HFFc6 (cell line): Measurements from ENCODE around the gene KLC4. TPM values are rescaled to one million over a fixed set of nuclear protein-coding genes. Genes with fewer than 3 reads are reported as not detected.

Source experiments
- DNase-seq: peaks from one replicate; pipeline ENCODE4 v3.0.0-alpha.2; 2018
- H3K27ac Mint-ChIP-seq: 2 replicates; pipeline ENCODE4 v1.8.0; 2020; ENCODE audit warnings: mild to moderate bottlenecking, mixed read lengths
- H3K27me3 Mint-ChIP-seq: 2 replicates; pipeline ENCODE4 v1.8.0; 2021; ENCODE audit warnings: mild to moderate bottlenecking, moderate library complexity, mixed read lengths; ENCODE audit not compliant: insufficient read depth
- H3K36me3 Mint-ChIP-seq: 2 replicates; pipeline ENCODE4 v1.8.0; 2021; ENCODE audit warnings: low read depth, mixed read lengths
- H3K4me1 Mint-ChIP-seq: 2 replicates; pipeline ENCODE4 v1.8.0; 2020; ENCODE audit warnings: low read depth, mixed read lengths
- H3K4me3 Mint-ChIP-seq: 2 replicates; pipeline ENCODE4 v1.8.0; 2020; ENCODE audit warnings: mild to moderate bottlenecking, moderate library complexity, mixed read lengths
- H3K9me3 Mint-ChIP-seq: 2 replicates; pipeline ENCODE4 v1.8.0; 2020; ENCODE audit warnings: mild to moderate bottlenecking, mixed read lengths
- total RNA-seq, 6 experiments: library from RNA; stranded (reverse); fragmentation: NEBNext Ultra II Directional; extraction: Animal tissue kit (Norgen Biotek cat#: 25700); gene quantifications; 2 replicates in 1 of 6; 3 replicates in 5 of 6; pipeline ENCODE4 v1.2.3, GENCODE V29; 2021
- TF ChIP-seq, protein P1 (sequence below): fragments of 200-600 bp; sonication (generic); IDR thresholded peaks from 2 replicates; pipeline ENCODE4 v1.5.0; 2021; ENCODE audit warnings: antibody characterized with exemption, mild to moderate bottlenecking

The KLC4 gene
- total RNA-seq, 6 experiments from 2014 or later = 10.7 to 12.6 (median 11.8) TPM

GRCh38 chr6:43093436-43094289 is 34.2 kb downstream of the KLC4 start:
- peak overlapping the region; percentile 80 for H3K4me3 Mint-ChIP-seq
- H3K4me1 Mint-ChIP-seq = peaks cover 87% of the 10 kb centered on the region
- peak overlapping the region; percentile 94 for H3K27ac Mint-ChIP-seq
- peak; percentile 90 for DNase-seq
- TF ChIP-seq, protein P1, sequence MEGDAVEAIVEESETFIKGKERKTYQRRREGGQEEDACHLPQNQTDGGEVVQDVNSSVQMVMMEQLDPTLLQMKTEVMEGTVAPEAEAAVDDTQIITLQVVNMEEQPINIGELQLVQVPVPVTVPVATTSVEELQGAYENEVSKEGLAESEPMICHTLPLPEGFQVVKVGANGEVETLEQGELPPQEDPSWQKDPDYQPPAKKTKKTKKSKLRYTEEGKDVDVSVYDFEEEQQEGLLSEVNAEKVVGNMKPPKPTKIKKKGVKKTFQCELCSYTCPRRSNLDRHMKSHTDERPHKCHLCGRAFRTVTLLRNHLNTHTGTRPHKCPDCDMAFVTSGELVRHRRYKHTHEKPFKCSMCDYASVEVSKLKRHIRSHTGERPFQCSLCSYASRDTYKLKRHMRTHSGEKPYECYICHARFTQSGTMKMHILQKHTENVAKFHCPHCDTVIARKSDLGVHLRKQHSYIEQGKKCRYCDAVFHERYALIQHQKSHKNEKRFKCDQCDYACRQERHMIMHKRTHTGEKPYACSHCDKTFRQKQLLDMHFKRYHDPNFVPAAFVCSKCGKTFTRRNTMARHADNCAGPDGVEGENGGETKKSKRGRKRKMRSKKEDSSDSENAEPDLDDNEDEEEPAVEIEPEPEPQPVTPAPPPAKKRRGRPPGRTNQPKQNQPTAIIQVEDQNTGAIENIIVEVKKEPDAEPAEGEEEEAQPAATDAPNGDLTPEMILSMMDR = no peak
- H3K27me3 Mint-ChIP-seq = no peaks in the 10 kb centered on the region; the same call in 1 of the 2 replicates
- H3K36me3 Mint-ChIP-seq = peaks cover 5% of the 10 kb centered on the region
- H3K9me3 Mint-ChIP-seq = no peaks in the 10 kb centered on the region

DNA sequence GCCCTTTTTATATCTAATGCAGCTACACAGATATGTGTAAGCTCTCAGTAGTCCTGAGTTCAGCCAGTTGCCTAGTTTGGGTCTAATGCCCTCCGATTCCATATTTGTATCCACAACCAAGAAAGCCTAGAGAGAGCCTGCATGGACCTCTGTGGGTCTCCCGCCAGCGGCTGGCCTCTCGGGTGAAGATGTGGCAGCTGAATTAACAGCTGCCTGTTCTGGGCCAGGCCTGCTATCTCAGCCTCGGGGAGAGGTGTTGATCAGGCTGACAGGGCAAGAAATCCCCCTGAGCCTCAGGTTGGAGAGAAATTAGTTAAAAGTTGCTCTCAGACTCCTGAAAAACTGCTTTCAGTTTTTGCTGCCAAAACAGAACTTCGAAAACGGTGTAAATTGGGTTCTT is 36.5 kb downstream of the KLC4 start:
- Mint-ChIP-seq H3K9me3 (no peaks in the 10 kb centered on the region), H3K4me3 (peak overlapping the region; percentile 83), H3K4me1 (peaks cover 65% of the 10 kb centered on the region), H3K27me3 (no peaks in the 10 kb centered on the region; the same call in 1 of the 2 replicates), H3K27ac (peak overlapping the region; percentile 92), H3K36me3 (peaks cover 5% of the 10 kb centered on the region)
- TF ChIP-seq, protein P1 = no peak
- no peak for DNase-seq

DNA sequence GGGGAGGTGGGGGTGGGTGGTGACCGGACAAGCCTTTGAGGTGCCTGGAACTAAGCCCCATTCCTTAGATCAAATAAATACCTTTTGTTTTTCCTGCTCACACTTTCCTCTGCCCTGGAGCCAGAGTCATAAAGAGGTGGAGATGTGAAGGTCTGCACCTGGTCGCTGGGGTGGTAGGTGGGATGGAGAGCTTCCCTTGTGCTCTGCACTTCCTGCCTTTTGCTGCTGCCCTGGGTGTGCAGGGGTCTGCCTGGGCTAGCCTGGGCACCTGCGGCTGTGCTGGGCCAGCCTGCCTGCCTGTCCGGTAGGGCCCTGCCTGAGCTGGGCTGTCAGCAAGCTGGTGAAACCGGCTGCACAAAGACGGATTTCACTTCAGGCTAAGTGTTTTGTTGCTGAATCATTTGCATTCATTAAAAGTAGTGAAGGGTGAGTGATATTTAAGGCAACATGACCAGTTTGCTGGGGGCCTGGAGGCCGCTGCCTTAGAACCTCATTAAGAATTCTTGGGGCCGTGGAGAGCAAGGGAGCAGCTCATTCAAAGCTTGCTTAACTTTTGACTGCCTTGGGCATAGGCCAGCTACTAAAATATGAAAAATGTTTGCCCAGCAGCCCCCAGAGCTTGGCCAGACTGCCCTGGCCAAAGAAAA is 37.1 kb downstream of the KLC4 start:
- TF ChIP-seq, protein P1 = no peak
- peaks cover 58% of the 10 kb centered on the region for H3K4me1 Mint-ChIP-seq
- DNase-seq = peak; percentile 89
- peak overlapping the region; percentile 83 for H3K4me3 Mint-ChIP-seq
- peaks cover 5% of the 10 kb centered on the region for H3K36me3 Mint-ChIP-seq
- no peaks in the 10 kb centered on the region for H3K9me3 Mint-ChIP-seq
- H3K27me3 Mint-ChIP-seq = no peaks in the 10 kb centered on the region; the same call in 1 of the 2 replicates
- peak overlapping the region; percentile 92 for H3K27ac Mint-ChIP-seq

DNA sequence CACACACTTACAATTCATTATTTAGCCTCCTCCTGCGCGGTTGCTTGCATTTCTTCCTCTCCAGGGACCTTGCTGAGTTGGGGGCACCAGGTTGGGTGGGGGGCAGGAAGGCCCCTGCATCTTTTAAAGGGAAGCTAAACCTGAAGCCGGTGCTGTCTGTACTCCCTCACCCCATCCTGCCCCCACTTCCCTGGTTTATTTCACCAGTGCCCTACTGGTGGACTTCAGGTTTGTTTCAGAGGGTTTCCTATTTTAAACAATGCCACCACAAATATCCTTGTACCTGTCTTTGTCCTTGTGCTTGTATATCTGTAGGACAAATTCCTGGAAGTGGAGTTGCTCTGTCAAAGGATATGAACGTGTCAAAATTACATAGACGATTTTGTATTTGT is 37.7 kb downstream of the KLC4 start:
- peaks cover 5% of the 10 kb centered on the region for H3K36me3 Mint-ChIP-seq
- H3K27me3 Mint-ChIP-seq = no peaks in the 10 kb centered on the region; the same call in 1 of the 2 replicates
- peaks cover 57% of the 10 kb centered on the region for H3K4me1 Mint-ChIP-seq
- TF ChIP-seq, protein P1 = peak; percentile 23
- DNase-seq = no peak
- H3K9me3 Mint-ChIP-seq = no peaks in the 10 kb centered on the region
- peak overlapping the region; percentile 83 for H3K4me3 Mint-ChIP-seq
- H3K27ac Mint-ChIP-seq = peak overlapping the region; percentile 92

DNA sequence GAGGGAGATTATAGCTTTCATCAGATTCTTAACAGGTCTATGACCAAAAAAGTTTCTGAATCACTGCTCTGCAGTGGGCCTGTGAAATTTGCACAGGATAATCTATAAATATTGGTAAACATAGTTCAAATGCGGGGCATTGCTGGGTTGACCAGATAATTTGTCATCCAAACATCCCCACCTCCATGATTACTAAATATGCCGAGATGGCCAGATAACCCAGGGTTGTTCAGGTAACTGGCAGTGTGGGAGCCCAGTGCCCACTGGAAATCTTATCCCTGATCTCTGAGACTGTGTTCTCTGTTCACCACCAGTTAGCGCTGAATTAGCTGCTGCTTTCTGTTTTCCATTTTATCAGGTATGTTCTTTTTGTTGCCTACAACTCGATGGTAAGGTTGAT is 38.1 kb downstream of the KLC4 start:
- peak overlapping the region; percentile 92 for H3K27ac Mint-ChIP-seq
- peaks cover 53% of the 10 kb centered on the region for H3K4me1 Mint-ChIP-seq
- H3K36me3 Mint-ChIP-seq = peaks cover 5% of the 10 kb centered on the region
- TF ChIP-seq, protein P1 = no peak
- H3K27me3 Mint-ChIP-seq = no peaks in the 10 kb centered on the region; the same call in 1 of the 2 replicates
- H3K9me3 Mint-ChIP-seq = no peaks in the 10 kb centered on the region
- H3K4me3 Mint-ChIP-seq = peak overlapping the region; percentile 83
- no peak for DNase-seq
